Stimulated activated CD8-positive, alpha-beta memory T cell treated with anti-CD3 and anti-CD28 coated beads, Interleukin-12 subunit alpha, Interleukin-12 subunit beta, amount 100 ng/mL, for 4 hours (primary cell): ENCODE data around the gene COL8A1.
"Not testable (repeated sequence)": the region's sequence is repeated elsewhere in the genome, so short reads cannot be mapped to it uniquely, and the experiment has no call there.

Experiments used
- DNase-seq: peaks from one replicate; pipeline ENCODE4 v3.0.0-alpha.2; 2020; ENCODE audit warnings: low read depth

The COL8A1 gene

GRCh38 chr3:99805160-99805559 lies 166.8 kb downstream of the COL8A1 start:
- no peak for DNase-seq

GRCh38 chr3:99808163-99808794 lies 169.9 kb downstream of the COL8A1 start:
- DNase-seq = no peak

GRCh38 chr3:99809565-99809964 lies 171.2 kb downstream of the COL8A1 start:
- no peak for DNase-seq

GRCh38 chr3:99810403-99810802 lies 172.0 kb downstream of the COL8A1 start:
- DNase-seq = no peak

- no peak for DNase-seq
These were observed 178.6 kb downstream of the COL8A1 start for GRCh38 chr3:99817047-99817436.

- DNase-seq = peak; percentile 92
These were observed 179.2 kb downstream of the COL8A1 start, which contains the start of gene CMSS1 for GRCh38 chr3:99817437-99818240. CMSS1 (plus strand) TSS chr3:99817862.

GRCh38 chr3:99818818-99819217 lies 180.4 kb downstream of the COL8A1 start:
- DNase-seq = no peak

GRCh38 chr3:99823723-99824711 lies 185.6 kb downstream of the COL8A1 start:
- no peak for DNase-seq

- DNase-seq = no peak
These were observed 186.7 kb downstream of the COL8A1 start for GRCh38 chr3:99825004-99825640.

- no peak for DNase-seq
These were observed 191.4 kb downstream of the COL8A1 start for GRCh38 chr3:99829844-99830243.

GRCh38 chr3:99833617-99834205 lies 195.3 kb downstream of the COL8A1 start:
- no peak for DNase-seq

- DNase-seq = no peak
These were observed 196.0 kb downstream of the COL8A1 start for GRCh38 chr3:99834211-99834957.

GRCh38 chr3:99836681-99837080 lies 198.3 kb downstream of the COL8A1 start:
- no peak for DNase-seq

- no peak for DNase-seq
These were observed 199.3 kb downstream of the COL8A1 start for GRCh38 chr3:99837715-99838114.

GRCh38 chr3:99838755-99839154 lies 200.4 kb downstream of the COL8A1 start:
- DNase-seq = no peak

- no peak for DNase-seq
These were observed 201.2 kb downstream of the COL8A1 start for GRCh38 chr3:99839613-99840012.

- not testable (repeated sequence) for DNase-seq
These were observed 203.6 kb downstream of the COL8A1 start for GRCh38 chr3:99841949-99842348.

GRCh38 chr3:99842826-99843589 lies 204.6 kb downstream of the COL8A1 start:
- DNase-seq = no peak

- DNase-seq = no peak
These were observed 205.3 kb downstream of the COL8A1 start for GRCh38 chr3:99843590-99844258.
